Loucy (cell line): Measurements from ENCODE around the gene ACTR3C.
"Not testable (repeated sequence)": the region's sequence is repeated elsewhere in the genome, so short reads cannot be mapped to it uniquely, and the experiment has no call there.

Experiments used
- H2AFZ ChIP-seq: fragments of 200-600 bp; sonication (generic); 2 replicates; pipeline ENCODE4 v1.6.0; 2016; ENCODE audit warnings: antibody characterized with exemption, mild to moderate bottlenecking, low read length, moderate library complexity
- H3F3A ChIP-seq: fragments of 200-600 bp; 2 replicates; pipeline ENCODE4 v1.6.0; 2016; ENCODE audit warnings: antibody characterized with exemption, low read depth, mild to moderate bottlenecking
- H3K27me3 ChIP-seq: fragments of 200-600 bp; sonication (generic); 2 replicates; pipeline ENCODE4 v1.6.1; 2014; ENCODE audit warnings: low read length, mild to moderate bottlenecking; ENCODE audit not compliant: insufficient read depth, poor library complexity, severe bottlenecking
- H3K36me3 ChIP-seq: fragments of 200-600 bp; sonication (generic); 2 replicates; pipeline ENCODE4 v1.6.1; 2016; ENCODE audit warnings: low read length; ENCODE audit not compliant: insufficient read depth
- H3K4me1 ChIP-seq: fragments of 200-600 bp; sonication (generic); 2 replicates; pipeline ENCODE4 v1.5.1; 2014; ENCODE audit warnings: low read length, mild to moderate bottlenecking; ENCODE audit not compliant: insufficient read depth, poor library complexity, severe bottlenecking
- H3K4me2 ChIP-seq: fragments of 200-600 bp; sonication (generic); 2 replicates; pipeline ENCODE4 v1.6.0; 2014; ENCODE audit warnings: antibody characterized with exemption, low read length, low read depth, mild to moderate bottlenecking; ENCODE audit not compliant: poor library complexity, severe bottlenecking
- H3K4me3 ChIP-seq: fragments of 200-600 bp; sonication (generic); 2 replicates; pipeline ENCODE4 v1.5.1; 2014; ENCODE audit warnings: low read length, mild to moderate bottlenecking, mixed read lengths; ENCODE audit not compliant: poor library complexity, severe bottlenecking
- H3K79me2 ChIP-seq: fragments of 200-600 bp; sonication (generic); 2 replicates; pipeline ENCODE4 v1.6.1; 2014; ENCODE audit warnings: low read length; ENCODE audit not compliant: insufficient read depth
- H3K9ac ChIP-seq: fragments of 200-600 bp; sonication (generic); 2 replicates; pipeline ENCODE4 v1.6.0; 2014; ENCODE audit warnings: mild to moderate bottlenecking, low read depth, low read length, moderate library complexity; ENCODE audit not compliant: poor library complexity, severe bottlenecking
- H3K9me2 ChIP-seq: fragments of 200-600 bp; sonication (generic); replicated peaks from 2 replicates; pipeline ENCODE4 v1.6.1; 2016; ENCODE audit warnings: low read depth, low read length, mixed read lengths
- H3K9me3 ChIP-seq: fragments of 200-600 bp; sonication (generic); 2 replicates; pipeline ENCODE4 v1.6.1; 2014; ENCODE audit warnings: mild to moderate bottlenecking, antibody characterized with exemption, low read length, low read depth; ENCODE audit not compliant: insufficient read depth
- H4K20me1 ChIP-seq: fragments of 200-600 bp; sonication (generic); 2 replicates; pipeline ENCODE4 v1.6.0; 2014; ENCODE audit warnings: antibody characterized with exemption, low read length, mild to moderate bottlenecking; ENCODE audit not compliant: insufficient read depth, poor library complexity, severe bottlenecking
- CTCF ChIP-seq: fragments of 200-600 bp; sonication (generic); conservative IDR thresholded peaks from 2 replicates; pipeline ENCODE4 v1.5.1; 2014; ENCODE audit warnings: mild to moderate bottlenecking, antibody characterized with exemption, low read length
- EZH2phosphoT487 ChIP-seq: fragments of 200-600 bp; IDR thresholded peaks from 2 replicates; pipeline ENCODE4 v1.6.1; 2018; ENCODE audit warnings: antibody characterized with exemption, mild to moderate bottlenecking, moderate library complexity, borderline replicate concordance

Gene ACTR3C

GRCh38 chr7:150313870-150314269 is 9.5 kb downstream of the ACTR3C start:
- Histone ChIP-seq H3K4me2 (no peak overlapping the region), H3K79me2 (no peaks in the 10 kb centered on the region), H3K9me3 (no peaks in the 10 kb centered on the region), H3K9ac (no peak overlapping the region), H3F3A (no peaks in the 10 kb centered on the region), H4K20me1 (no peaks in the 10 kb centered on the region), H3K36me3 (no peaks in the 10 kb centered on the region), H3K27me3 (no peaks in the 10 kb centered on the region), H3K9me2 (no peaks in the 10 kb centered on the region), H3K4me1 (peaks cover 16% of the 10 kb centered on the region), H2AFZ (no peak overlapping the region), H3K4me3 (no peak overlapping the region)
- TF ChIP-seq EZH2phosphoT487 (no peak), CTCF (no peak)

GRCh38 chr7:150313367-150313809 is 10.0 kb downstream of the ACTR3C start:
- H3K79me2 ChIP-seq, result no peaks in the 10 kb centered on the region
- H2AFZ ChIP-seq, result no peak overlapping the region

GRCh38 chr7:150312649-150313366 is 10.5 kb downstream of the ACTR3C start:
- not testable (repeated sequence) for H3F3A ChIP-seq, H2AFZ ChIP-seq, H3K79me2 ChIP-seq, H3K4me2 ChIP-seq, H3K27me3 ChIP-seq, H3K9me3 ChIP-seq, H3K9me2 ChIP-seq, H3K9ac ChIP-seq, H3K4me3 ChIP-seq, H4K20me1 ChIP-seq, H3K36me3 ChIP-seq
- peaks cover 24% of the 10 kb centered on the region for H3K4me1 ChIP-seq

More at GRCh38 chr7:150313367-150313809, 10.0 kb downstream of the ACTR3C start:
- H4K20me1 ChIP-seq, result no peaks in the 10 kb centered on the region
- H3F3A ChIP-seq, result no peaks in the 10 kb centered on the region
- no peaks in the 10 kb centered on the region for H3K36me3 ChIP-seq
- H3K9me3 ChIP-seq, result no peaks in the 10 kb centered on the region
- TF ChIP-seq EZH2phosphoT487, result no peak
- TF ChIP-seq CTCF, result no peak
- H3K4me1 ChIP-seq, result peaks cover 21% of the 10 kb centered on the region
- H3K9ac ChIP-seq, result no peak overlapping the region
- no peaks in the 10 kb centered on the region for H3K9me2 ChIP-seq
- H3K27me3 ChIP-seq, result no peaks in the 10 kb centered on the region
- no peak overlapping the region for H3K4me3 ChIP-seq
- H3K4me2 ChIP-seq, result no peak overlapping the region

- Histone ChIP-seq H3K9me2 (no peaks in the 10 kb centered on the region), H3K9ac (no peak overlapping the region), H4K20me1 (no peaks in the 10 kb centered on the region), H3K4me3 (no peak overlapping the region), H3K27me3 (no peaks in the 10 kb centered on the region), H3F3A (no peaks in the 10 kb centered on the region), H3K4me1 (peaks cover 35% of the 10 kb centered on the region), H2AFZ (no peak overlapping the region), H3K9me3 (no peaks in the 10 kb centered on the region), H3K36me3 (no peaks in the 10 kb centered on the region), H3K79me2 (no peaks in the 10 kb centered on the region), H3K4me2 (no peak overlapping the region)
- TF ChIP-seq EZH2phosphoT487, result no peak
- no peak for TF ChIP-seq CTCF
These were observed 11.6 kb downstream of the ACTR3C start for GRCh38 chr7:150311711-150312110.
